Ishikawa (cell line): ENCODE measurements around the gene RAP2C.

ENCODE experiments used
- CEBPB ChIP-seq: IDR thresholded peaks from 2 replicates; pipeline ENCODE4 v1.6.1; 2012
- CREB1 ChIP-seq: IDR thresholded peaks from 2 replicates; pipeline ENCODE4 v1.6.1; 2012; ENCODE audit warnings: low read depth
- EGR1 ChIP-seq: IDR thresholded peaks from 2 replicates; pipeline ENCODE4 v1.6.1; 2012
- EP300 ChIP-seq: IDR thresholded peaks from 2 replicates; pipeline ENCODE4 v1.6.1; 2012; ENCODE audit warnings: borderline replicate concordance
- FOXM1 ChIP-seq: IDR thresholded peaks from 2 replicates; pipeline ENCODE4 v1.6.1; 2012; ENCODE audit warnings: low read depth, borderline replicate concordance
- NFIC ChIP-seq: IDR thresholded peaks from 2 replicates; pipeline ENCODE4 v1.6.1; 2012
- RAD21 ChIP-seq: IDR thresholded peaks from 2 replicates; pipeline ENCODE4 v1.6.1; 2012; ENCODE audit warnings: low read depth
- TAF1 ChIP-seq: IDR thresholded peaks from 2 replicates; pipeline ENCODE4 v1.6.1; 2012; ENCODE audit warnings: low read depth, mild to moderate bottlenecking
- TCF12 ChIP-seq: IDR thresholded peaks from 2 replicates; pipeline ENCODE4 v1.6.1; 2012; ENCODE audit warnings: low read depth
- TEAD4 ChIP-seq: IDR thresholded peaks from 2 replicates; pipeline ENCODE4 v1.6.1; 2012
- YY1 ChIP-seq: IDR thresholded peaks from 2 replicates; pipeline ENCODE4 v1.6.1; 2012; ENCODE audit warnings: low read depth
- ZBTB7A ChIP-seq: IDR thresholded peaks from 2 replicates; pipeline ENCODE4 v1.6.1; 2012; ENCODE audit warnings: low read depth
- TF ChIP-seq, protein P1 (sequence below): IDR thresholded peaks from 2 replicates; pipeline ENCODE4 v1.6.1; 2012
- TF ChIP-seq, protein P2 (sequence below): IDR thresholded peaks from 2 replicates; pipeline ENCODE4 v1.6.1; 2012
- TF ChIP-seq, protein P3 (sequence below): IDR thresholded peaks from 2 replicates; pipeline ENCODE4 v1.6.1; 2012; ENCODE audit warnings: low read depth, mild to moderate bottlenecking

The RAP2C gene

DNA sequence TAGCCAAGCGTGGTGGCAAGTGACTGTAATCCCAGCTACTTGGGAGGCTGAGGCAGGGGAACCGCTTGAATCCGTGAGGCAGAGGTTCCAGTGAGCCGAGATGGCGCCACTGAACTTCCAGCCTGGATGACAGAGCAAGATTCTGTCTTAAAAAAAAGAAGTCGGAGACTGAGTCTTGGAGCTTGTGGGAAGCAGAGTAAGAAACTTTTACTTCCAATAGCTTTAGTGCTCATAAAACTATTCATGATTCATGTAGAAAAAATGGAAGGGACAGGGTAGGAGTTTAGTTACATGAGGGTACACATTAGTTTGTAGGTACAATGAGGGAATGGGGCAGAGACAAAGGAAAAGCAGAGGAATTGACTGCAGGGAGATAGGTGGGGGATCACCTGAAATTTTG, 19.3 kb downstream of the RAP2C start:
- TF ChIP-seq EP300 (no peak), YY1 (no peak), TCF12 (no peak), TAF1 (no peak), NFIC (no peak), CREB1 (no peak), CEBPB (no peak)
- TF ChIP-seq, protein P1, sequence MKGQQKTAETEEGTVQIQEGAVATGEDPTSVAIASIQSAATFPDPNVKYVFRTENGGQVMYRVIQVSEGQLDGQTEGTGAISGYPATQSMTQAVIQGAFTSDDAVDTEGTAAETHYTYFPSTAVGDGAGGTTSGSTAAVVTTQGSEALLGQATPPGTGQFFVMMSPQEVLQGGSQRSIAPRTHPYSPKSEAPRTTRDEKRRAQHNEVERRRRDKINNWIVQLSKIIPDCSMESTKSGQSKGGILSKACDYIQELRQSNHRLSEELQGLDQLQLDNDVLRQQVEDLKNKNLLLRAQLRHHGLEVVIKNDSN = no peak
- TF ChIP-seq, protein P2, sequence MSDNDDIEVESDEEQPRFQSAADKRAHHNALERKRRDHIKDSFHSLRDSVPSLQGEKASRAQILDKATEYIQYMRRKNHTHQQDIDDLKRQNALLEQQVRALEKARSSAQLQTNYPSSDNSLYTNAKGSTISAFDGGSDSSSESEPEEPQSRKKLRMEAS = no peak

DNA sequence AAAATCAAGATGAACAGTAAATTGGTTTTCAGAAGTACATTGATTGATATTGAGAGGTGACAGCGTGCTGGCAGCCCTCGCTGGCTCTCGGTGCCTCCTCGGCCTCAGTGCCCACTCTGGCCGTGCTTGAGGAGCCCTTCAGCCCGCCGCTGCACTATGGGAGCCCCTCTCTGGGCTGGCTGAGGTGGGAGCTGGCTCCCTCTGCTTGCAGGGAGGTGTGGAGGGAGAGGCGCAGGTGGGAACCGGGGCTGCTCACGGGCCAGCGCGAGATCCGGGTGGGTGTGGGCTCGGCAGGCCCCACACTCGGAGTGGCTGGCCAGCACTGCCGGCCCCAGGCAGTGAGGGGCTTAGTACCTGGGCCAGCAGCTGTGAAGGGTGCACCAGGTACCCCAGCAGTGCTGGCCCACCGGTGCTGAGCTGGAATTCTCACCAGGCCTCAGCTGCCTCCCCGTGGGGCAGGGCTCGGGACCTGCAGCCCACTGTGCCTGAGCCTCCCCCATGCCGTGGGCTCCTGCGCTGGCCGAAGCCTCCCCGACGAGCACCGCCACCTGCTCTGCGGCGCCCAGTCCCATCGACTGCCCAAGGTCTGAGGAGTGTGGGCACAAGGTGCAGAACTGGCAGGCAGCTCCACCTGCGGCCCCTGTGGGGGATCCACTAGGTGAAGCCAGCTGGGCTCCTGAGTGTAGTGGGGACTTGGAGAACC, 25.2 kb downstream of the RAP2C start:
- TF ChIP-seq TEAD4 (no peak), TCF12 (no peak), YY1 (no peak), EP300 (no peak), FOXM1 (no peak), NFIC (no peak), TAF1 (no peak), ZBTB7A (no peak), EGR1 (no peak), CEBPB (no peak), CREB1 (no peak), RAD21 (no peak)
- TF ChIP-seq, protein P2 = no peak
- TF ChIP-seq, protein P3, sequence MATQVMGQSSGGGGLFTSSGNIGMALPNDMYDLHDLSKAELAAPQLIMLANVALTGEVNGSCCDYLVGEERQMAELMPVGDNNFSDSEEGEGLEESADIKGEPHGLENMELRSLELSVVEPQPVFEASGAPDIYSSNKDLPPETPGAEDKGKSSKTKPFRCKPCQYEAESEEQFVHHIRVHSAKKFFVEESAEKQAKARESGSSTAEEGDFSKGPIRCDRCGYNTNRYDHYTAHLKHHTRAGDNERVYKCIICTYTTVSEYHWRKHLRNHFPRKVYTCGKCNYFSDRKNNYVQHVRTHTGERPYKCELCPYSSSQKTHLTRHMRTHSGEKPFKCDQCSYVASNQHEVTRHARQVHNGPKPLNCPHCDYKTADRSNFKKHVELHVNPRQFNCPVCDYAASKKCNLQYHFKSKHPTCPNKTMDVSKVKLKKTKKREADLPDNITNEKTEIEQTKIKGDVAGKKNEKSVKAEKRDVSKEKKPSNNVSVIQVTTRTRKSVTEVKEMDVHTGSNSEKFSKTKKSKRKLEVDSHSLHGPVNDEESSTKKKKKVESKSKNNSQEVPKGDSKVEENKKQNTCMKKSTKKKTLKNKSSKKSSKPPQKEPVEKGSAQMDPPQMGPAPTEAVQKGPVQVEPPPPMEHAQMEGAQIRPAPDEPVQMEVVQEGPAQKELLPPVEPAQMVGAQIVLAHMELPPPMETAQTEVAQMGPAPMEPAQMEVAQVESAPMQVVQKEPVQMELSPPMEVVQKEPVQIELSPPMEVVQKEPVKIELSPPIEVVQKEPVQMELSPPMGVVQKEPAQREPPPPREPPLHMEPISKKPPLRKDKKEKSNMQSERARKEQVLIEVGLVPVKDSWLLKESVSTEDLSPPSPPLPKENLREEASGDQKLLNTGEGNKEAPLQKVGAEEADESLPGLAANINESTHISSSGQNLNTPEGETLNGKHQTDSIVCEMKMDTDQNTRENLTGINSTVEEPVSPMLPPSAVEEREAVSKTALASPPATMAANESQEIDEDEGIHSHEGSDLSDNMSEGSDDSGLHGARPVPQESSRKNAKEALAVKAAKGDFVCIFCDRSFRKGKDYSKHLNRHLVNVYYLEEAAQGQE = no peak
- TF ChIP-seq, protein P1 = no peak

DNA sequence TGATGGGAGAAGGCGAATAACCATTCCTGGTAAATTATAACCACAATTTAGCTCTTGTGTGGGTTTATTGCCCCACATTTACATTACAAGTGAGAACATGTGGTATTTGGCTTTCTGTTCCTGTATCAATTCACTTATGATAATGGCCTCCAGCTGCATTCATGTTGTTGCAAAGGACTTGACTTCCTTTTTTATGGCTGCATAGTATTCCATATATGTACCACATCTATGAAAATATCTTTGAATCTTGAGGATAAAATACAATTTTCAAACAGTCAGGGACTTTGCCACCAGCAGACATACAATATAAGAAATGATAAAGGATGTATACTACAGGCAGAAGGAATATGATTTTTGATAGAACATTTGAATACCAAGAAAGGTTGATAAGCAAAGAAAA, 27.3 kb downstream of the RAP2C start:
- no peak for TF ChIP-seq CEBPB
- TF ChIP-seq, protein P1 = no peak
- TF ChIP-seq, protein P2 = no peak
- no peak for TF ChIP-seq FOXM1
- TF ChIP-seq EP300 = no peak

DNA sequence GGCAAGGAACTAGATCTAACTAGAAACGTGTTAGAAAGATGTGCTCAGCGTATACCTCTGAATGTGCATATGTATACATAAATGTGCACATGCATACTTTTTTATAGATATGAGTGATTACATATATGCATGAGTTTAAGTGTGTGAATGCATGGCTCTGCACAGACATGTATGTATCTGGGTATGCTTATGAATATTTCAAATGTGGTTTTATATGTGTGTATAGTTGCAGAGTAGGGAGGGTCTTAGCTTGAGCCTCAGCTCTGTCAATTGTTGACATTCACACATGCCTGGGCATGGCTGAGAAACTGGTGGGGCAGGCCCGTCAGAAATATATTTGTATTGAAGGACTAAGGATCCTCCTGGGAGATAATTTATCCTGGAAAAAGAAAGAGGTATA, 31.1 kb downstream of the RAP2C start:
- TF ChIP-seq EP300 = no peak
- TF ChIP-seq EGR1 = no peak
- TF ChIP-seq, protein P3 = no peak
- TF ChIP-seq CEBPB = no peak
- no peak for TF ChIP-seq FOXM1
- TF ChIP-seq RAD21 = no peak
- no peak for TF ChIP-seq CREB1
- no peak for TF ChIP-seq ZBTB7A
- TF ChIP-seq YY1 = no peak
- TF ChIP-seq TEAD4 = no peak
- TF ChIP-seq TCF12 = no peak

DNA sequence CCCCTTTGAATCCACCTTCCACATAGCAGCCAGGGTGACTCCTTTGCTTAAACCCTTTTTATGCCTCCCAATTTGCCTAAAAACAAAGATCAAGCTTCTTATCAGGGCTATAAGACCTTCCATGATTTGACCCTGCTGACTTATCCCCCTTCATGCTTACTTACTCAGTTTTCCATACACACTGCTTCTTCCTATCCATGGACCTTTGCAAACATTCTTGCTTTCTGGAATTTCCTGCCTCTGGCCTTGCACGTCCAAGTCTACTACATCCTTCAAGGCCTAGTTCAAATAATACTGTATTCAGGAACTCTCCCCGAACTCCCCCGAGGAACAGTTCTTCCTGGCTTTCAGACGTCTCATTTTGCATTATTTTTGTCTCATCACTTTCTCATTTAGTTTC, 31.8 kb downstream of the RAP2C start:
- TF ChIP-seq CEBPB = no peak
- TF ChIP-seq, protein P3 = no peak
- TF ChIP-seq NFIC = no peak
- no peak for TF ChIP-seq TEAD4
